Left colon (tissue), 2 donors: ENCODE data around the gene EDC4. TPM values are rescaled to one million over a fixed set of nuclear protein-coding genes. Genes with fewer than 3 reads are reported as not detected.
"Not testable (repeated sequence)": the region's sequence is repeated elsewhere in the genome, so short reads cannot be mapped to it uniquely, and the experiment has no call there.

Source experiments
- ATAC-seq: fragments of 200-7000 bp; cut with Tn5 transposase; one replicate; pipeline ENCODE4 v1.9.1; 2020; ENCODE audit warnings: mild to moderate bottlenecking, moderate library complexity
- DNase-seq, 2 donors: peaks; one replicate each; pipeline ENCODE4 v3.0.0-alpha.2; 2020
- intact Hi-C, 2 donors: fragments of 100-400 bp; cut with DNase I in 1 of 2; cut with micrococcal nuclease in 1 of 2; formaldehyde crosslinking; loops; one replicate each; pipeline versions ENCODE4 v1.11.2 to v1.14.0; 2022; cut with DNase I, micrococcal nuclease
- total RNA-seq, 2 donors: library from RNA; stranded (reverse); fragmentation: NEBNext Ultra II Directional; extraction: Animal tissue kit (Norgen Biotek cat#: 25700); gene quantifications; one replicate each; pipeline ENCODE4 v1.2.1, GENCODE V29; 2021
- donor health status: DM: no; HTN: no; CAD: no.
- donor health status: DM: yes; HTN: yes; CAD: no.

The EDC4 gene
- total RNA-seq, 2 donors from 2014 or later: 54.2 to 76.8 TPM

GRCh38 chr16:67845291-67846062 is 27.4 kb upstream of the EDC4 start:
- intact Hi-C loops: no loop called here
- ATAC-seq (no peak), DNase-seq (no peak)

GRCh38 chr16:67846063-67846319 is 26.9 kb upstream of the EDC4 start:
- intact Hi-C loops: no loop called here
- ATAC-seq (no peak), DNase-seq (no peak)

- peak; percentile 76 for ATAC-seq
Measured at GRCh38 chr16:67846320-67847063, 26.4 kb upstream of the EDC4 start, which contains the start of gene NUTF2. TSS of gene NUTF2 (plus strand) at chr16:67846933. CDS start at chr16:67865131, 18,198 bp downstream.

GRCh38 chr16:67847064-67847861 is 25.6 kb upstream of the EDC4 start, which contains the start of gene CENPT:
TSS of gene CENPT (minus strand) at chr16:67847693. CDS start at chr16:67833859, 13,834 bp downstream.
- peak; percentile 64 for ATAC-seq
- peak; percentile 59 to 74 for DNase-seq
- intact Hi-C loops: no loop called here

More at GRCh38 chr16:67846320-67847063, 26.4 kb upstream of the EDC4 start, which contains the start of gene NUTF2:
- intact Hi-C loops: no loop called here
- peak; percentile 96 to 97 for DNase-seq

GRCh38 chr16:67848118-67848517 is 24.7 kb upstream of the EDC4 start:
- intact Hi-C loops: no loop called here
- ATAC-seq (no peak), DNase-seq (no peak)

GRCh38 chr16:67853670-67854069 is 19.2 kb upstream of the EDC4 start:
- ATAC-seq (no peak), DNase-seq (no peak)
- intact Hi-C loops: no loop called here

- intact Hi-C loops: no loop called here
- ATAC-seq: no peak
- no peak for DNase-seq
Measured at GRCh38 chr16:67855789-67856188, 17.1 kb upstream of the EDC4 start.

- DNase-seq (no peak), ATAC-seq (peak; percentile 1)
- intact Hi-C loops: no loop called here
Measured at GRCh38 chr16:67856927-67857546, 15.8 kb upstream of the EDC4 start.

- intact Hi-C loops: no loop called here
- DNase-seq (peak; percentile 47 to 73), ATAC-seq (peak; percentile 92)
Measured at GRCh38 chr16:67857547-67858233, 15.2 kb upstream of the EDC4 start.

GRCh38 chr16:67858500-67858899 is 14.4 kb upstream of the EDC4 start:
- intact Hi-C loops: no loop called here
- no peak for DNase-seq
- peak; percentile 54 for ATAC-seq

GRCh38 chr16:67860589-67861398 is 12.1 kb upstream of the EDC4 start:
- intact Hi-C loops: no loop called here
- ATAC-seq (no peak), DNase-seq (no peak)

- intact Hi-C loops: no loop called here
- ATAC-seq: no peak
- no peak for DNase-seq
Measured at GRCh38 chr16:67861877-67862276, 11.0 kb upstream of the EDC4 start.

GRCh38 chr16:67862623-67863583 is 9.9 kb upstream of the EDC4 start:
- ATAC-seq (no peak), DNase-seq (no peak)
- intact Hi-C loops: no loop called here

- ATAC-seq, intact Hi-C loops: not testable (repeated sequence)
Measured at GRCh38 chr16:67864044-67864443, 8.8 kb upstream of the EDC4 start.

GRCh38 chr16:67864594-67864993 is 8.3 kb upstream of the EDC4 start:
- intact Hi-C loops: no loop called here
- ATAC-seq (no peak), DNase-seq (no peak)

More at GRCh38 chr16:67864044-67864443, 8.8 kb upstream of the EDC4 start:
- not testable (repeated sequence) for DNase-seq

GRCh38 chr16:67865318-67865717 is 7.5 kb upstream of the EDC4 start:
- intact Hi-C loops: no loop called here
- ATAC-seq: peak; percentile 85
- peak in 1 of 2 donors; percentile 28 for DNase-seq
